ENCODE results near the gene RTN4R.

Gene RTN4R

DNA sequence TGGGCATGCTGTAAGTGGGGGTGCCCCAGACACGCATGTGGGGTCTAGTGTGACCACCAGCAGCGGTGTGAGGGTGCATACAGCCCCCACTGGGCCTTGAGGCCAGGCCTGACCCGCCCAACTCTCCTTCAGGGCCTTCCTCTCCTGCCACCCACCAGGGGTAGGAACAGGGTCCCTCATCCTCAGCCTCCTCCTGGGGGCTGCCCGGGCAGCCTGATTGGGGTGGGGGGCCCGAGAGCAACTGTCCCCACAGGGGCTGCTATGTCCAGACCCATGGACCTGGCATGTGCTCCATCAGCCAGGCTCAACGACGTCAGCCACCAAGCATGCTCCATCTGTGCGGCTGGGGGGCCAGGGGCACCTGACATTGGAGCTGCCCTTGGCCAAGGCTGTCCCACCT is 27.2 kb downstream of the RTN4R start:
- Histone ChIP-seq H3K9ac (no peak overlapping the region), H3K79me2 (no peaks in the 10 kb centered on the region), H3K27ac (no peak overlapping the region), H3K27me3 (ENCODE audit: control insufficient read depth, insufficient read depth, low read length) (no peaks in the 10 kb centered on the region), H3K4me2 (ENCODE audit: low read length) (no peak overlapping the region), H3K36me3 (ENCODE audit: control insufficient read depth, insufficient read depth, low read length) (no peaks in the 10 kb centered on the region), H3K9me3 (ENCODE audit: control insufficient read depth, low read length) (no peaks in the 10 kb centered on the region), H3K4me3 (ENCODE audit: low read depth, low read length) (no peak overlapping the region), H3K4me1 (no peaks in the 10 kb centered on the region), H2AFZ (no peak overlapping the region)
- TF ChIP-seq, protein P1, sequence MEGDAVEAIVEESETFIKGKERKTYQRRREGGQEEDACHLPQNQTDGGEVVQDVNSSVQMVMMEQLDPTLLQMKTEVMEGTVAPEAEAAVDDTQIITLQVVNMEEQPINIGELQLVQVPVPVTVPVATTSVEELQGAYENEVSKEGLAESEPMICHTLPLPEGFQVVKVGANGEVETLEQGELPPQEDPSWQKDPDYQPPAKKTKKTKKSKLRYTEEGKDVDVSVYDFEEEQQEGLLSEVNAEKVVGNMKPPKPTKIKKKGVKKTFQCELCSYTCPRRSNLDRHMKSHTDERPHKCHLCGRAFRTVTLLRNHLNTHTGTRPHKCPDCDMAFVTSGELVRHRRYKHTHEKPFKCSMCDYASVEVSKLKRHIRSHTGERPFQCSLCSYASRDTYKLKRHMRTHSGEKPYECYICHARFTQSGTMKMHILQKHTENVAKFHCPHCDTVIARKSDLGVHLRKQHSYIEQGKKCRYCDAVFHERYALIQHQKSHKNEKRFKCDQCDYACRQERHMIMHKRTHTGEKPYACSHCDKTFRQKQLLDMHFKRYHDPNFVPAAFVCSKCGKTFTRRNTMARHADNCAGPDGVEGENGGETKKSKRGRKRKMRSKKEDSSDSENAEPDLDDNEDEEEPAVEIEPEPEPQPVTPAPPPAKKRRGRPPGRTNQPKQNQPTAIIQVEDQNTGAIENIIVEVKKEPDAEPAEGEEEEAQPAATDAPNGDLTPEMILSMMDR (IDR thresholded peaks at IDR 0.05): no peak

DNA sequence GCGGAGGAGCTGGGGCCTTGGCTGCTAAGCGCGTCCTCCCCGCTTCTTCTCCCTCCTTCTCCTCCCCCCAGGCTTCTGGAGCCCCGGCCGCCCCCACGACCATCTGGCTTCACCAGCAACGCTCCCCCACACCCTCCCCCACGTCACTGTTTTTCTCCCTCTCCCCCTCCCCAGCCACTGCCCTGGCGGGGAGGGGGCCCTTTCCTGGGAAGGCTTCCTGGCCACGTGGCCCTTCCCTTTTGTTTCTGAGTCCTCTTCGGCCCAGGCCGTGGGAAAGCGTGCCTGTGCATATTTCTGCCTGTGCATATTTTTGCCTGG is 27.7 kb downstream of the RTN4R start:
- Histone ChIP-seq H3K27me3 (ENCODE audit: control insufficient read depth, insufficient read depth, low read length) (no peaks in the 10 kb centered on the region), H3K9me3 (ENCODE audit: control insufficient read depth, low read length) (no peaks in the 10 kb centered on the region), H3K4me3 (ENCODE audit: low read depth, low read length) (no peak overlapping the region), H3K9ac (no peak overlapping the region), H3K4me2 (ENCODE audit: low read length) (no peak overlapping the region), H3K79me2 (no peaks in the 10 kb centered on the region), H3K36me3 (ENCODE audit: control insufficient read depth, insufficient read depth, low read length) (no peaks in the 10 kb centered on the region), H3K27ac (no peak overlapping the region), H2AFZ (no peak overlapping the region), H3K4me1 (no peaks in the 10 kb centered on the region)
- TF ChIP-seq, protein P1 (IDR thresholded peaks at IDR 0.05): no peak

DNA sequence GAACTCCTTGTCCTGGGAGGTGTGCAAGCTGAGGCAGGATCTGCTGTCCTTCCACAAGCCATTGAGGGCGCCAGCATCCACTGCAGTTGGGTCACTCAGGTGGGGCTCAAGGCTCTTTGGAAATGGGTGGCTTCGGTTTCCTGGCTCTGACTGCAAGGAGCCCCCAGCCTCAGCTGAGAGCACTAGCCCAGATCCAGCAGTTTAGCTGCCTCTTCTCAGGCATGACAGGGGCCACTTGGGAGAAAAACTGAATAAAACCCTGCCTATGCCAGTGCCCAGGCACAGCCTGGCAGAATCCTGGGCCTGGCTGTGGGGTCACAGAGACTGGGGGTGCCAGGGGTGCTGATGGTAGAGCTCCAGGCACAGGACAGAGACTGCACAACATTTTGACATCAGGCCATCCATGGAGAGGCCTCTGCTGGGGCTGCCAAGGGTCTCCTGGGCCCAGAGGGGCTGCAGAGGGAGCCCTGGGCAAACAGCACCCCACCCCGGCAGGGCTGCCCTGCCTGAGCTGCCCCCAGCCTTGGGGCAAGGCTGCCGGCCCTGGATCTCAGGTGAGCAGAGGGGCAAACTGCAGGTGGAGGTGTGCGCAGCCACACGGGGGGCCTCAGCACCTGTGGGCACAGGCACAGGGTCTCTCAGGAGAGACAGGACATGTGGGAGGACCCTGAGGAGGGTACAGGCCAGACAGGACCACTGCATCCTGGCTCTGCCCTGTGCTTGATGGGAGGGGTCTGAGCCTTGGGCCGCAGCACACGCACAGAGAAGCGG is 28.3 kb downstream of the RTN4R start:
- no peaks in the 10 kb centered on the region for H3K79me2 ChIP-seq
- no peak overlapping the region for H3K9ac ChIP-seq
- H3K27me3 ChIP-seq (ENCODE audit: control insufficient read depth, insufficient read depth, low read length): no peaks in the 10 kb centered on the region
- TF ChIP-seq, protein P1 (IDR thresholded peaks at IDR 0.05): no peak
- H3K4me1 ChIP-seq: no peaks in the 10 kb centered on the region
- no peaks in the 10 kb centered on the region for H3K9me3 ChIP-seq (ENCODE audit: control insufficient read depth, low read length)
- no peak overlapping the region for H3K27ac ChIP-seq
- H3K4me2 ChIP-seq (ENCODE audit: low read length): no peak overlapping the region
- no peak overlapping the region for H2AFZ ChIP-seq
- no peaks in the 10 kb centered on the region for H3K36me3 ChIP-seq (ENCODE audit: control insufficient read depth, insufficient read depth, low read length)
- no peak overlapping the region for H3K4me3 ChIP-seq (ENCODE audit: low read depth, low read length)

DNA sequence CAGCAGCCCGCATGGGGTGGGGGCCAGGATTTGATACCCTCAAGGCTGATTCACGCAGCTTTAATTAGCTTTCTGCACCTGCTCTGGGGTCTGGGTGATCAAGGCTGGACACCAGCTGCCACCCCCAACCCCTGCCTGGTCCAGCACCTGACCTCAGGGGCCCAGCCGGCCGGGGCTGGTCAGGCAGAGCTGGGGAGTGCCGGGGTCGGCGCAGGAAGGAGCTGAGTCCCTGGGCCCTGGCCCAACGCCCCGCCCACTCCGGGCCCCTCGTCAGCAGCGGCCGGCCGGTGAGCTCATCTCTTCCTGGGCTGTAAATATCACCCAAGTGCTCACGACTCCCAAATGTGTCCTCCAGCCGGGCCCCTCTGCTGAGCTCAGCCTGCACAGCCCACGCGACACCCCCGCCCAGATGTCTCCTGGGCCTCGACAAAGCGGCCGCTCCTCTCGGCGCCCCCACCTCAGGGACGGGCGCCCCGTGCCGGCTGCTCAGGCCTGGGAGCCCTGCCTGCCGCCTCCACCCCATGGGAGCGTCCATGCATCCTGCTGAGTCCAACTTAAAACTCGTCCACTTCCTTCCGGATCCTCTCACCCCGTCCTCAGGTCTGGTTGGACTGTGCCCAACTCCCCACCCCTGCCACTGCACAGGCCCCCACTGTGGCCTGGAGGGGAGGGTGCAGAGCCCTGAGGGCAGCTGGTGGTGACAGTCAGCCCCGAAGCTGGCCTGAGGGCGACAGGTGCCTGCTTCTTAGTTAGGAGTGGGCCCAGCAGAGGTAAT is 29.0 kb downstream of the RTN4R start:
- no peak overlapping the region for H3K4me2 ChIP-seq (ENCODE audit: low read length)
- H3K4me3 ChIP-seq (ENCODE audit: low read depth, low read length): no peak overlapping the region
- H3K4me1 ChIP-seq: no peaks in the 10 kb centered on the region
- TF ChIP-seq, protein P1 (IDR thresholded peaks at IDR 0.05): no peak
- no peak overlapping the region for H3K9ac ChIP-seq
- H3K27me3 ChIP-seq (ENCODE audit: control insufficient read depth, insufficient read depth, low read length): no peaks in the 10 kb centered on the region
- H3K36me3 ChIP-seq (ENCODE audit: control insufficient read depth, insufficient read depth, low read length): no peaks in the 10 kb centered on the region
- H3K9me3 ChIP-seq (ENCODE audit: control insufficient read depth, low read length): no peaks in the 10 kb centered on the region
- no peaks in the 10 kb centered on the region for H3K79me2 ChIP-seq
- no peak overlapping the region for H2AFZ ChIP-seq
- no peak overlapping the region for H3K27ac ChIP-seq

Measured in parathyroid adenoma (tissue), 2 donors.